ENCODE data around the gene CRYAA.

DNA sequence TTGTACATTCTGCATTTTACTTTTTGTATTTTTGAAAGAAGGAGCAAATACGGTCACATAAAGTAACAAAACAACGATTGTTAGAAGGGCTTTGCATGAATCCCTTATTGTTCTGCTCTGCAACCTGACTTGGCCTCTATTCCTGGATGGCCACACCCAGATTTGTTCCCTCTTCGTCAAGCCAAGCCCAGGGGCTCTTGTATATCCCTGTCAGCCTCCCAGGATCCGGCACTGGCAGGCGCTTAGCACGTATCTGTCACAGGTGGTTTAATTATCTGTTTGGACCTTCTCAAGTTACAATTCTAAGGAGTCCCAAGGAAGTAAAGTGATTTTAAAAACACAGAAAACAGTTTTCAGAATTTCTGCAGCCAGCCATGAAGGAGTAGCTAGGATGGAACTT lies 28.0 kb downstream of the CRYAA start:
- TF ChIP-seq, protein P1, sequence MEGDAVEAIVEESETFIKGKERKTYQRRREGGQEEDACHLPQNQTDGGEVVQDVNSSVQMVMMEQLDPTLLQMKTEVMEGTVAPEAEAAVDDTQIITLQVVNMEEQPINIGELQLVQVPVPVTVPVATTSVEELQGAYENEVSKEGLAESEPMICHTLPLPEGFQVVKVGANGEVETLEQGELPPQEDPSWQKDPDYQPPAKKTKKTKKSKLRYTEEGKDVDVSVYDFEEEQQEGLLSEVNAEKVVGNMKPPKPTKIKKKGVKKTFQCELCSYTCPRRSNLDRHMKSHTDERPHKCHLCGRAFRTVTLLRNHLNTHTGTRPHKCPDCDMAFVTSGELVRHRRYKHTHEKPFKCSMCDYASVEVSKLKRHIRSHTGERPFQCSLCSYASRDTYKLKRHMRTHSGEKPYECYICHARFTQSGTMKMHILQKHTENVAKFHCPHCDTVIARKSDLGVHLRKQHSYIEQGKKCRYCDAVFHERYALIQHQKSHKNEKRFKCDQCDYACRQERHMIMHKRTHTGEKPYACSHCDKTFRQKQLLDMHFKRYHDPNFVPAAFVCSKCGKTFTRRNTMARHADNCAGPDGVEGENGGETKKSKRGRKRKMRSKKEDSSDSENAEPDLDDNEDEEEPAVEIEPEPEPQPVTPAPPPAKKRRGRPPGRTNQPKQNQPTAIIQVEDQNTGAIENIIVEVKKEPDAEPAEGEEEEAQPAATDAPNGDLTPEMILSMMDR (IDR thresholded peaks at IDR 0.05): no peak
- TF ChIP-seq EP300 (IDR thresholded peaks at IDR 0.05): no peak
- no peak for TF ChIP-seq POLR2AphosphoS5 (IDR thresholded peaks at IDR 0.05)
- TF ChIP-seq POLR2A (IDR thresholded peaks at IDR 0.05): no peak

Data from suprapubic skin (tissue), 4 donors.